NCI-H69 (cell line): ENCODE measurements around the gene HMX2.

Experiments used
- DNase-seq: peaks from one replicate; lab custom pipeline; 2025; lab: John Stamatoyannopoulos, UW

The HMX2 gene

DNA sequence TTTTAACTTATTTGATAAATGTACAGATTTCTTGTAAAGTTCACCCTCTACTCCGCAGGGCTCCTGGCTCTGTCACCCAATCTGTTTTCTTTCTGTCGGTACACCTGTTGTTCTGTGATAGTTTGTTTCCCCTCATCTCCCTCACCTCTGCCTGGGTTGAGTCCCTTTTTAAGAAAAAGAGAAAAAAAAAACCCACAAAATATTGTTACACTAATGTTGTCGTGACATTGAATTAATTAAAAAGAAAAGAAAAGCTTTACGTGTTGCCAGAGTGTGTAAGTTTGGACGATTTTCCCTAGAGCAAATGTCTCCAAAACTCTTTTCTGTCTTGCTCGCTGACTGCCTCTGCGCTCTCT, 8.8 kb upstream of the HMX2 start:
- DNase-seq = no peak

- no peak for DNase-seq
Observed at GRCh38 chr10:123139521-123140163, 8.3 kb upstream of the HMX2 start.

- no peak for DNase-seq
Observed at GRCh38 chr10:123140164-123140982, 7.6 kb upstream of the HMX2 start.

DNA sequence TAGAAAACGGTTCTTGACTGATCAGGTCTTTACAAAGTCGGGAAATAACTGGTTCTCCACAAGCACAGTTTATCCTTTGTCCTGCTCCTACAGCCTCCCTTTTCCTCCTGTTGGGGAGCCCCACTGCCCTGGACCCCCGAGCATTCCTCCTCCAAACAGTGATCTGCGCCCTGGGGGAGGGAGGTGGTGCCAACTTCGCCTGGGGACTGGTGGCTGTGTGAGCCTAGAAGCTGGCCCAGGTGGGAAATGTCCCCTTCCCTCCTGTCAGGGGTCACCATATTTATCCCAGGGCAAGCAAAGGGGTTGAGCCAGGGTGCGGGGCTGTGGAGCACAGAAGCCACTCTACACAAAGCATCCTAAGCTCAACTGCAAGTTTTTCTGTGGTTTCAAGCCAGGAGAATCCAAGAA, 6.9 kb upstream of the HMX2 start:
- no peak for DNase-seq

DNA sequence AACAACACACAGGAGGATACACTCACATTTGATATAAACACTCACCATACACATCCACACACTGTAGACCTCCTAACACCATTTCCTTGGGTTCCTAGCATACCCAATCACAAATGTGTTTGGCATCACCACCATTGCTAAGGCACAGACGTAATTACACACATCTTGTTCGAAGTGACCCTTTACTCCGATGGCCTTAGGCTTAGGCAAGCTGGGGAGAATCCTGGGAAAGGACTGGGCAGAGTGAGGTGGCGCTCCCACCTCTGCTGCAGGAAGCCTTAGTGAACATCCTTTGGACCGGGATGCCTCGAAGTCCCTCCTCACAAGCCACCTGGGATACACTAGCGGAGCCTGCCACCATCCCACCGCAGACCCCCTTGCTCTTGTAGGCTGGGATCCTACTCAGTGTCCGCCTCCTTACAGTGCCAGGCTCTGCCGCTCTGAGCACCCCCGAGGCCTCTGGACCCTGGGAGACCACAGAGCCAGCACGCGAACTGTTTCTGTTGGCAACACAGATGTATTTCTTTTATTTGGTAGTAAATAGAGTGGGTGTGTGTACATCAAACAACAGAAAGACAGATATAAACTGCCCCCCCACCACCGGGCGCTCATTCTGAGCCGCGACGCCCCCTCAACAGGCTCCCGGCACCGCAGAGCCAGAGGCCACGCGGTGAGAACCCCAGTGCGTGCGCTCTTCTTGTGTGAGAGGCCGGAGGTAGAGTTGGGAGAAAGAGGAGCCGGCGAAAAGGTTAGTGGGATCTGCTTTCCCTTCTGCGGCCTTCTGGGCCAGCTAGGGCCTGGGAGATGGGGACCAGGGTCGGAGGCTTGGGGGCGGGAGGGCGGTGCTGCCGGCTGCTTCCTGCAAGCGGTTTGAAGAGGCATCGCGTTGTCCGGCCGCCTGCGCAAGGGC, 5.9 kb upstream of the HMX2 start:
- DNase-seq = no peak

DNA sequence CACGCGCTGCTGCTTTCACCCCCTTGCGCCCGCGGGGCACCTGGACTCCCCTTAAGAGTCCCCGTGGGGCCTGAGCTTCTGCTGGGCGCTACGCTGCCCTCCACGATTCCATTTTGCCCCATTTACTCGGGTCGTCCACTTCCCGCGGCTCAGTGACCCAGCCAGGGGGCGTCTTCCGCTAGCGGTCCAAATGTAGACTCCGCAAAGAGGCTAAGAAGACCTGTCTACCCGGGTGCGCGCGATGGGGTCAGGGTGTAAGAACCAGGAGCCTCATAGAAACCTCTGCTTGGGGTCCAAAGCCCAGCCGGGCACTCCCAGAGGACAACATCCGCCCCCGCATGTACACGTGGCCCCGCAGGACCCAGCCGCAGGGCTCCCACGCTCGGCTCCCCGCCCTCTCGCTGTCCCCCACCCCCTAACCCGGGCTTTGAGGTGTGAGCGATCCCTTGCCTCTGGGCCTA, 5.2 kb upstream of the HMX2 start:
- no peak for DNase-seq

GRCh38 chr10:123143162-123143824, 4.6 kb upstream of the HMX2 start:
- DNase-seq = no peak

- DNase-seq = no peak
Observed at GRCh38 chr10:123143825-123144168, 4.1 kb upstream of the HMX2 start.

DNA sequence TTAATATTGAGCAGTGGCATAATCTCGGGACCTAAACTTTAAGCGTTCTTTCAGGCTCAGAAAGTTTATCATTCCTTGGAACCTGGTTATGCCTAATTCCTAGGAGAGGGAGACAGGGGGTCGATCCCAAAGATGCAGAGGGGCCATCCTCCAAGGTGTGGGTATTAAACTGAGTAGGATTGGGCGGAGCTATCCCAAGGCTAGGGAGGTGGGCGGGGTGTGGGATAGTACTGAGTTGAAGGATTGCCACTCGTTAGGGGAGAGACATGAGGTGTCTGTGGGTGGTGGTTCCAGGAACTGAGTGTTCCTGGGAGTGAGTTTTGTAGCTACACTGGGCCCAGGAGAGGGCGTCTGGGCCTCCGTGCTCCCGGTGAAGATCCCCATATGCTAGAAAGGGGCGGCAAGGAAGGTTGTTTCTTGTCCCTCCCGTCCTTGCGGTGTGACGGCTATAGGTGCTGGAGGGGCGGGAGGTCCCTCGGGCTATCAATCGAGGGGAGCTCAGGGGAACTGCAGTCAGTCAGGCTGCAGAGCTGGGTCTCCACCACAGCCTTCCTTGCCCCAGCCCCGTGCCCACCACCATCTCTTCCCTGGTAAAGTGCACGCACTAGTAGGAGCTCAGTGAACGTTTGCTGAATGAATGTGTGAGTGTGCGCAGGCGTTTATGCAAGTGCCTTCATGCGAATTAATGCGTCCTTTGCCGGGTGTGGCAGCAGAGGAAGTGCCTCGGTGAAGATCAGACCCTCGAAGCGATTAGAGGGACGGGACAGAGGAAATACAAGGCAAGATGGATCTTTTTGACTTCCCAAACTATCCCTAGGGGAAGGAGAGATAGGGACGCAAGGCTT, 3.0 kb upstream of the HMX2 start:
- no peak for DNase-seq

DNA sequence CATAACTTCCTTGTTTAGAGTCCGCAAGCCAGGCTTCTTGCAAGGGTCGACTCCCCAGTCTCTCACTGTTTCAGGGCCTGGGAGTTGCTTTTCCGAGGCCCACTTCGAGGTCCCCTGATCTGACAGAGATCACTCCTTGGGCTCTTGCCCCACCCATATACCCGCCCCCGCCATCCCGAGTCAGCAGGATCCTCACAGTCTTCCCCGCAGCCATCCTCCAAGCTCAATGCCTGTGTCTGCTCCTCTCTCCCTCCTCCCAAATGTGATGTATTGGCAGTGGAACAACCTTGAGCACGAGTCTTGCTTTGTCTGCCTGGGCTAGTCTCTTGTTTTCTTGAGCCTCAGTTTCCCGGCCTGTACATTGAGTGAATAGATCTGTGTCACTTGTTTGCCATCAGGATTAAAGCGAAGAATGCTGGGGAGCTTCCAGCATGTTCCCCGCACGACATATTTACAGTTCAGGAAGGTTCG, 2.4 kb upstream of the HMX2 start:
- no peak for DNase-seq

GRCh38 chr10:123146013-123146893, 1.7 kb upstream of the HMX2 start:
- no peak for DNase-seq

- DNase-seq = no peak
Observed at GRCh38 chr10:123146894-123147634, 872 bp upstream of the HMX2 start.

DNA sequence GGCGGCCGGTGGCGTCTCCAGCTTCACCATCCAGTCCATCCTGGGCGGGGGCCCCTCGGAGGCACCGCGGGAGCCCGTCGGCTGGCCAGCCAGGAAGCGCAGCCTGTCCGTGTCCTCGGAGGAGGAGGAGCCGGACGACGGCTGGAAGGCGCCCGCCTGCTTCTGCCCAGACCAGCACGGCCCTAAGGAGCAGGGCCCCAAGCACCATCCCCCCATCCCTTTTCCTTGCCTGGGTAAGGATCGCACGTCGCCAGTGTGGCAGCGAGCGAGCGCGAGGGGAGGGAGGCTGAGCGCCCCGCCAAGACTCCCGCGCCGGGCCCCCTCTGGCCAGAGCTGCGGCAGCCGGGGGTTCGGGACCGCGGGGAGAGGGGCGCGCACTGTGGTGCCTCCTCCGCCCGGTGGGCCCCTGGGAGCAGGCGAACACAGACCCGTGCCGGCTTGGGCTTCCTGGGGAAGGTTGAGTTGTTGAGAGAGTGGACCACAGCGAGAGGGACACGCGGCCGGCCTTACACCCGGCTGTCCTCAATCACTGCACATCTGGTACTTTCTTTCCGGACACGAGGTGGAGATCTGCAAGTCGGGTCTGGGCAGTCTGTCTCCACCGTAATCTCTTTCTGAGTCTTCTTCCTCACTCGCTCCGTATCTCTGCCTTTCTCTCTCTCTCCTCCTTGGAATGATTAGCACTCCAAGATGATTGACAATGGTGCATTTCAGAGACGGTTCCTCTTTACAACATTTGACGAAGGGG, 652 bp downstream of the HMX2 start:
- peak; percentile 46 for DNase-seq

GRCh38 chr10:123149162-123149567, 1.2 kb downstream of the HMX2 start:
- no peak for DNase-seq

DNA sequence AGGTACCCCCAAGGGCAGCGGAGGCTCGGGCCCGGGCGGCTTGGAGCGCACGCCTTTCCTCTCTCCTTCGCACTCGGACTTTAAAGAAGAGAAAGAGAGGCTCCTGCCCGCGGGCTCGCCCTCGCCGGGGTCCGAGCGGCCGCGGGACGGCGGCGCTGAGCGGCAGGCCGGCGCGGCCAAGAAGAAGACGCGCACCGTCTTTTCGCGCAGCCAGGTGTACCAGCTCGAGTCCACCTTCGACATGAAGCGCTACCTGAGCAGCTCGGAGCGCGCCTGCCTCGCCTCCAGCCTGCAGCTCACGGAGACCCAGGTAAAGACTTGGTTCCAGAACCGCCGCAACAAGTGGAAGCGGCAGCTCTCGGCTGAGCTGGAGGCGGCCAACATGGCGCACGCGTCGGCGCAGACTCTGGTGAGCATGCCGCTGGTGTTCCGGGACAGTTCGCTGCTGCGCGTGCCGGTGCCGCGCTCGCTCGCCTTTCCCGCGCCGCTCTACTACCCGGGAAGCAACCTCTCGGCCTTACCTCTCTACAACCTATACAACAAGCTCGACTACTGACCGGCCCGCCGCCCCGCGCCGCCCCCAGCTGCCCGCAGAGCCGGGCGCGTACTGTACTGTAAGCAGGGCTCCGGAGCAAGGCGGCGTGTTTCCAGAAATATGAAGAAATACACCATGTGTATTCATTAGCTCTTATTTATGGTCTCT, 1.8 kb downstream of the HMX2 start:
- no peak for DNase-seq

GRCh38 chr10:123150271-123150985, 2.5 kb downstream of the HMX2 start:
- DNase-seq = no peak

DNA sequence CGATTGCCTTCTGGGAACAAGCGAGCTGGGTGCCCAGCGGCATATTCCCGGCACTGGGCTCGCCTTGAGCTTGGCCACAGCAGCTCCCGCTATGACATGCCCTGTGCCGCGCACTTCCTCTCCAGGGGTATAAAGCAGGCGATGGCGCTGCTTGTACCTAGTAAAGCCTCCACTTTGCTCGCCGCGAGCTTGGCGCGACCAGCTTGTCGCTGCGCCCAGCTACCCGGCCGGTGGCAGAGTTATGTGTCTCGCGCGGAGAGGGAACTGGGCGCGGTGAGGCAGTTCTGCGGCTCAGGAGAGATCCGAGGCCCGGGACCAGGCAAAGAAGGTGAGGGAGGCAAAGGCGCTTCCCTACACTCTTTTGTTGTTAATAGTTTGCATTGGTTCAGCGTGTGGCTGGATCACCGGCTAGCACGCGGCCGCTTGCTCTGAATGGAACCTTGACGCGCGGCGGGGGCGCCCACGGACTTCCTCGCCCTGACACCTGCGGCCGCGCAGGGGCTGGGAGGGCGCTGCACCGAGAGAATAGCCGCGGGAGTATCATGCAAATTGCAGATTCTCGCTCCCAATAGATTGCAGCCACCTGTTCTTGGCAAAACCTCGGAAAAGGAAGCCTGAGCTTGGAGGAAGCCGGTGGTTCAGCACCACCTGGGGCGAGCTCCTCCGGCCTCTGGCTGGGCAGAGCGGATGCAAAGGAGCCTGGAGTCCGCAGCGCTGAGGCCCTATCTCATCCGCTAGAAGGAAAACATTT, 3.2 kb downstream of the HMX2 start:
- peak; percentile 62 for DNase-seq
